ENCODE results near the gene CHL1. TPM values are rescaled to one million over a fixed set of nuclear protein-coding genes. Genes with fewer than 3 reads are reported as not detected.

The CHL1 gene
- total RNA-seq, 1 donor from 2014 or later, result 16.0 TPM

GRCh38 chr3:284322-284721 lies 87.8 kb downstream of the CHL1 start:
- intact Hi-C loops (cut with DNase I), result no loop called here
- no peak overlapping the region for H3K4me3 ChIP-seq
- H3K4me1 ChIP-seq, result no peaks in the 10 kb centered on the region
- no peaks in the 10 kb centered on the region for H3K36me3 ChIP-seq
- H3K27ac ChIP-seq, result no peak overlapping the region
- DNase-seq (no peak), ATAC-seq (no peak)
- no peaks in the 10 kb centered on the region for H3K27me3 ChIP-seq
- TF ChIP-seq CTCF (IDR thresholded peaks at IDR 0.05), result no peak
- H3K9me3 ChIP-seq, result no peaks in the 10 kb centered on the region

- Histone ChIP-seq H3K27me3 (no peaks in the 10 kb centered on the region), H3K36me3 (no peaks in the 10 kb centered on the region), H3K27ac (no peak overlapping the region), H3K9me3 (no peaks in the 10 kb centered on the region), H3K4me3 (no peak overlapping the region), H3K4me1 (no peaks in the 10 kb centered on the region)
- ATAC-seq (no peak), DNase-seq (no peak)
- no peak for TF ChIP-seq CTCF (IDR thresholded peaks at IDR 0.05)
- intact Hi-C loops (cut with DNase I), result no loop called here
Measured at GRCh38 chr3:288417-288816, 91.9 kb downstream of the CHL1 start.

GRCh38 chr3:291028-291427 lies 94.5 kb downstream of the CHL1 start:
- intact Hi-C loops (cut with DNase I), result no loop called here
- Histone ChIP-seq H3K27ac (no peak overlapping the region), H3K9me3 (no peaks in the 10 kb centered on the region), H3K27me3 (no peaks in the 10 kb centered on the region), H3K4me3 (no peak overlapping the region), H3K36me3 (no peaks in the 10 kb centered on the region), H3K4me1 (no peaks in the 10 kb centered on the region)
- no peak for TF ChIP-seq CTCF (IDR thresholded peaks at IDR 0.05)
- DNase-seq (no peak), ATAC-seq (no peak)

- H3K9me3 ChIP-seq, result no peaks in the 10 kb centered on the region
- ATAC-seq, result no peak
- no peaks in the 10 kb centered on the region for H3K36me3 ChIP-seq
- intact Hi-C loops (cut with DNase I), result no loop called here
- no peaks in the 10 kb centered on the region for H3K4me1 ChIP-seq
- no peak overlapping the region for H3K4me3 ChIP-seq
- H3K27ac ChIP-seq, result no peak overlapping the region
- TF ChIP-seq CTCF (IDR thresholded peaks at IDR 0.05), result no peak
- H3K27me3 ChIP-seq, result no peaks in the 10 kb centered on the region
- no peak for DNase-seq
Measured at GRCh38 chr3:291646-292436, 95.3 kb downstream of the CHL1 start.

- TF ChIP-seq CTCF (IDR thresholded peaks at IDR 0.05), result no peak
- no peaks in the 10 kb centered on the region for H3K9me3 ChIP-seq
- H3K27me3 ChIP-seq, result no peaks in the 10 kb centered on the region
- intact Hi-C loops (cut with DNase I), result no loop called here
- H3K4me1 ChIP-seq, result no peaks in the 10 kb centered on the region
- H3K27ac ChIP-seq, result no peak overlapping the region
- no peak overlapping the region for H3K4me3 ChIP-seq
- DNase-seq, result no peak
- H3K36me3 ChIP-seq, result no peaks in the 10 kb centered on the region
- ATAC-seq, result peak; percentile 58
Measured at GRCh38 chr3:294096-294495, 97.5 kb downstream of the CHL1 start.

Measured in upper lobe of right lung (tissue), 1 donor.